Muscle of arm (tissue), 14 donors: ENCODE results near the gene BNC1. TPM values are rescaled to one million over a fixed set of nuclear protein-coding genes. Genes with fewer than 3 reads are reported as not detected.
A peak's percentile ranks its signal among the peaks of the same experiment; 100 is the strongest.

Experiments used
- DNase-seq: peaks from one replicate; pipeline ENCODE4 v3.0.0-alpha.2; 2013
- long read RNA-seq, 11 donors: transcript quantifications; one replicate each; lab custom pipeline, GENCODE V29; 2026
- polyA plus RNA-seq, 12 donors: library from polyadenylated mRNA; unstranded; fragments of 120-200 nt; gene quantifications; one replicate each; pipeline ENCODE4 v1.2.1, GENCODE V29; 2013; ENCODE audit not compliant: insufficient read length in 12 of 12

The BNC1 gene
- 1 to 10 TPM in 10 of 12 donors, not detected in 2; 1.3 to 5.4 (median 2.6) TPM for polyA plus RNA-seq
- long read RNA-seq, donor 1, result 0 reads
- long read RNA-seq, donor 2, result 0 reads
- long read RNA-seq, donor 3, result 0 reads
- long read RNA-seq, donor 4, result 0 reads
- long read RNA-seq, donor 5, full-length matches to known transcripts, result 1 of 1 reads
- long read RNA-seq, donor 5, partial matches to known transcripts, result 0 of 1 reads
- long read RNA-seq, donor 5, other reads (novel, unspliced or antisense), result 0 of 1 reads
- long read RNA-seq, donor 6, result 0 reads
- long read RNA-seq, donor 7, result 0 reads
- long read RNA-seq, donor 8, result 0 reads
- long read RNA-seq, donor 9, result 0 reads
- long read RNA-seq, donor 10, result 0 reads
- long read RNA-seq, donor 11, result 0 reads

- no peak for DNase-seq
Measured at GRCh38 chr15:83284559-83285283, at the start of gene BNC1. BNC1 (minus strand) TSS chr15:83284664; CDS start chr15:83284628, 36 bp downstream.

- no peak for DNase-seq
Measured at GRCh38 chr15:83327041-83327440, 42.6 kb upstream of the BNC1 start.

GRCh38 chr15:83324799-83325198 lies 40.3 kb upstream of the BNC1 start:
- DNase-seq, result no peak

- peak; percentile 36 for DNase-seq
Measured at GRCh38 chr15:83323296-83323711, 38.8 kb upstream of the BNC1 start.

- no peak for DNase-seq
Measured at GRCh38 chr15:83322691-83323090, 38.2 kb upstream of the BNC1 start.

GRCh38 chr15:83322061-83322460 lies 37.6 kb upstream of the BNC1 start:
- DNase-seq, result no peak

- DNase-seq, result no peak
Measured at GRCh38 chr15:83320844-83321243, 36.4 kb upstream of the BNC1 start.

GRCh38 chr15:83320404-83320803 lies 35.9 kb upstream of the BNC1 start:
- DNase-seq, result no peak

- DNase-seq, result no peak
Measured at GRCh38 chr15:83319771-83320170, 35.3 kb upstream of the BNC1 start.

GRCh38 chr15:83318861-83319415 lies 34.5 kb upstream of the BNC1 start:
- no peak for DNase-seq

- no peak for DNase-seq
Measured at GRCh38 chr15:83318036-83318435, 33.6 kb upstream of the BNC1 start.

- DNase-seq, result no peak
Measured at GRCh38 chr15:83312071-83312470, 27.6 kb upstream of the BNC1 start.

- DNase-seq, result no peak
Measured at GRCh38 chr15:83310521-83311456, 26.3 kb upstream of the BNC1 start.

- no peak for DNase-seq
Measured at GRCh38 chr15:83308671-83309070, 24.2 kb upstream of the BNC1 start.

GRCh38 chr15:83306561-83306960 lies 22.1 kb upstream of the BNC1 start:
- no peak for DNase-seq

GRCh38 chr15:83305704-83306291 lies 21.3 kb upstream of the BNC1 start:
- no peak for DNase-seq

GRCh38 chr15:83304861-83305703 lies 20.6 kb upstream of the BNC1 start:
- no peak for DNase-seq

GRCh38 chr15:83303535-83303934 lies 19.1 kb upstream of the BNC1 start:
- DNase-seq, result no peak

- no peak for DNase-seq
Measured at GRCh38 chr15:83300826-83301225, 16.4 kb upstream of the BNC1 start.

GRCh38 chr15:83299462-83299861 lies 15.0 kb upstream of the BNC1 start:
- DNase-seq, result no peak
